Activated CD8-positive, alpha-beta memory T cell treated with anti-CD3 and anti-CD28 coated beads, Interleukin-2, amount 10 ng/mL, durations not matched to agents 7 days and 5 days (primary cell): Measurements from ENCODE around the gene ANO8. TPM values are rescaled to one million over a fixed set of nuclear protein-coding genes. Genes with fewer than 3 reads are reported as not detected.
A peak's percentile ranks its signal among the peaks of the same experiment; 100 is the strongest.

Experiments used
- ATAC-seq: fragments of 150-1000 bp; cut with Tn5 transposase; one replicate; pipeline ENCODE4 v1.10.0; 2021; ENCODE audit warnings: moderate library complexity
- CTCF ChIA-PET: fragments of 350-600 bp; sonication (Branson Sonifier 250); formaldehyde crosslinking; loops from one replicate; lab custom pipeline; 2021; ENCODE audit warnings: antibody characterized with exemption; lab: Charles Lee
- DNase-seq: peaks from one replicate; pipeline ENCODE4 v3.0.0-alpha.2; 2020
- H3K27ac Mint-ChIP-seq: one replicate; pipeline ENCODE4 v1.8.0; 2021; ENCODE audit warnings: mild to moderate bottlenecking, mixed read lengths
- H3K27me3 Mint-ChIP-seq: one replicate; pipeline ENCODE4 v1.8.0; 2021; ENCODE audit warnings: mixed read lengths
- H3K36me3 Mint-ChIP-seq: one replicate; pipeline ENCODE4 v1.8.0; 2021; ENCODE audit warnings: mild to moderate bottlenecking, mixed read lengths
- H3K4me1 Mint-ChIP-seq: one replicate; pipeline ENCODE4 v1.8.0; 2021; ENCODE audit warnings: mixed read lengths
- H3K4me3 Mint-ChIP-seq: one replicate; pipeline ENCODE4 v1.8.0; 2021; ENCODE audit warnings: mild to moderate bottlenecking, moderate library complexity, mixed read lengths
- H3K9me3 Mint-ChIP-seq: one replicate; pipeline ENCODE4 v1.8.0; 2022; ENCODE audit warnings: low read depth, mixed read lengths
- total RNA-seq, 2 experiments: library from RNA; stranded (reverse); gene quantifications; one replicate each; pipeline ENCODE4 v1.2.3, GENCODE V29; 2021

The ANO8 gene
- total RNA-seq, 2 experiments from 2014 or later = 11.0 to 18.7 TPM

- CTCF ChIA-PET = no interaction called here
- no peak overlapping the region for H3K4me3 Mint-ChIP-seq
These were observed 4.2 kb downstream of the ANO8 start for GRCh38 chr19:17330262-17331044.

GRCh38 chr19:17329366-17330261 lies 5.0 kb downstream of the ANO8 start:
- Mint-ChIP-seq H3K9me3 (no peaks in the 10 kb centered on the region), H3K4me3 (no peak overlapping the region), H3K27ac (no peak overlapping the region), H3K27me3 (peaks cover 20% of the 10 kb centered on the region), H3K36me3 (peaks cover 8% of the 10 kb centered on the region), H3K4me1 (peaks cover 18% of the 10 kb centered on the region)
- CTCF ChIA-PET = interaction anchor here (1.0 kb wide), 1 partner anchor 22 kb away, joined by 3 read pairs; no protein-coding TSS in a partner anchor
- DNase-seq (no peak), ATAC-seq (no peak)

More at GRCh38 chr19:17330262-17331044, 4.2 kb downstream of the ANO8 start:
- Mint-ChIP-seq H3K36me3 (peaks cover 8% of the 10 kb centered on the region), H3K9me3 (no peaks in the 10 kb centered on the region), H3K27ac (no peak overlapping the region), H3K27me3 (peaks cover 20% of the 10 kb centered on the region), H3K4me1 (peaks cover 25% of the 10 kb centered on the region)
- ATAC-seq = no peak
- DNase-seq = no peak

- ATAC-seq = peak; percentile 17
- no peak for DNase-seq
- Mint-ChIP-seq H3K36me3 (peaks cover 6% of the 10 kb centered on the region), H3K4me1 (peaks cover 15% of the 10 kb centered on the region), H3K4me3 (no peak overlapping the region), H3K27ac (no peak overlapping the region), H3K27me3 (peaks cover 20% of the 10 kb centered on the region), H3K9me3 (no peaks in the 10 kb centered on the region)
- CTCF ChIA-PET = interaction anchor here (1.0 kb wide), 1 partner anchor 21 kb away, joined by 3 read pairs; no protein-coding TSS in a partner anchor
These were observed 5.9 kb downstream of the ANO8 start for GRCh38 chr19:17328517-17329365.

DNA sequence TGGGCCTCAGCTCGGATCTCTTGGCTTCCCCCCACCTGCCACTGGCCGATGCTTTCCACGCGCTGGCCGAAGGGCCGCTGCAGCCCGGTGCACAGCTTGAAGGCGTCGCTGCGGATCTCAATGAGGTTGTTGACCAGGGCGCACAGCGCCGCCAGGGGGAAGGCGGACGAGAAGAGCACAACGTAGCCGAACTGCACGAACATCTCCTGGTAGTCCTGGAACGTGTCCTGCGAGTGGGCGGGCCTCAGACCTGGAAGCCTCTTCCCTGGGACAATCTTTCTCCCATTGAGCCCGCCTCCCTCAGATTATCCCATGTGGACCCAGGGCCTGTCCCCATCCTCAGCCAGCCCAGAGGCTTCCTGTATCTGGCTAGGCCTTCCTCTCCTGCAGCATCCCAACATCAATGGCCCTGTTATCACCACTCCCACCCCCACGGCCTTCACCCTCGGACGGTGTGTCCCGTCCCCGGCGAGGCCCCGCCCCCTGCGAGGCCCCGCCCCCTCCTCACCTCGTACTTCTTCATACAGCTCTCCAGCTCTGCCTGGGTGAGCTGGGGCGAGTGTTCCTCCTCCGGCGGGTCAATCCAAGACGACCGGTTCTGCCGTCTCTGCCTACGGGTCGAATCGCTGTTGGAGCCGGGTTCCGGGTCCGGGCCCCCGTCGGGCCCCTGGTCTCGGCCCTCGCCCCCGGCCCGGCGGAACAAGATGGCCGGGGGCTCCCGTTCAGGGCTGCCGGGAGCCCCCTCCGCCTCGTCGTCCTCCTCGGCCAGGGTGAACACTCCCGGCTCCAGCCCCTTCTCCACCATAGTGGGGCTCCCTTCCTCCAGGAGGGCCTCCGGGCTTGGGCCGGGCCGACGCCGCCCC lies 6.8 kb downstream of the ANO8 start:
- Mint-ChIP-seq H3K36me3 (peaks cover 3% of the 10 kb centered on the region), H3K27ac (no peak overlapping the region), H3K9me3 (no peaks in the 10 kb centered on the region), H3K27me3 (peaks cover 20% of the 10 kb centered on the region), H3K4me1 (peaks cover 8% of the 10 kb centered on the region), H3K4me3 (peak overlapping the region; percentile 22)
- DNase-seq (no peak), ATAC-seq (peak; percentile 64)
- CTCF ChIA-PET = interaction anchor here (1.0 to 1.6 kb wide), 2 partner anchors 20 to 35 kb away, joined by 3 to 4 read pairs; no protein-coding TSS in a partner anchor

- Mint-ChIP-seq H3K36me3 (peaks cover 4% of the 10 kb centered on the region), H3K9me3 (no peaks in the 10 kb centered on the region), H3K27ac (no peak overlapping the region), H3K27me3 (peaks cover 20% of the 10 kb centered on the region), H3K4me1 (peaks cover 6% of the 10 kb centered on the region), H3K4me3 (no peak overlapping the region)
- no peak for ATAC-seq
- CTCF ChIA-PET = interaction anchor here (1.0 to 1.6 kb wide), 2 partner anchors 35 to 66 kb away, joined by 3 to 4 read pairs; no protein-coding TSS in a partner anchor
- no peak for DNase-seq
These were observed 7.5 kb downstream of the ANO8 start for GRCh38 chr19:17327068-17327653.

DNA sequence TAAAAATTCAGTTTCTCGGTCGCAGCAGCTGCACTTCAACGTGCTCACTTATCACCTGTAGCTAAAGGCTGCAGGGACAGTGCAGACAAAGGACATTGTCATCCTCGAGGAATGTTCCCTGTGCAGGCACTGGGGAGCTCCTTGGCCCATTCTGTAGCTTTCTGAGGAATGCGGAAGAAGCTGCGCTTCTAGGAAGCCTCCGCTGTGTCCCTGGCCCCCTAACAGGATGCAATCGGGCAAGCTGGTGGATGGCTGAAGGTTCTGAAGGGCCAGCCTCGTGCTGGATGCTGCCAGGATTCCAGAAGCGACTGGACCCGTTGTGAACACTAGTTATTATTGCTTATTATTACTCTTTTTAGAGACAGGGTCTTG lies 8.1 kb downstream of the ANO8 start:
- no peak overlapping the region for H3K27ac Mint-ChIP-seq
- peaks cover 20% of the 10 kb centered on the region for H3K27me3 Mint-ChIP-seq
- no peaks in the 10 kb centered on the region for H3K9me3 Mint-ChIP-seq
- ATAC-seq (no peak), DNase-seq (no peak)
- H3K36me3 Mint-ChIP-seq = peaks cover 4% of the 10 kb centered on the region
- H3K4me1 Mint-ChIP-seq = peaks cover 6% of the 10 kb centered on the region
- CTCF ChIA-PET = interaction anchor here (1.0 to 1.6 kb wide), 3 partner anchors 18 to 65 kb away, joined by 3 to 5 read pairs (median 4); partner anchors contain the start of gene DDA1
- H3K4me3 Mint-ChIP-seq = no peak overlapping the region

DNA sequence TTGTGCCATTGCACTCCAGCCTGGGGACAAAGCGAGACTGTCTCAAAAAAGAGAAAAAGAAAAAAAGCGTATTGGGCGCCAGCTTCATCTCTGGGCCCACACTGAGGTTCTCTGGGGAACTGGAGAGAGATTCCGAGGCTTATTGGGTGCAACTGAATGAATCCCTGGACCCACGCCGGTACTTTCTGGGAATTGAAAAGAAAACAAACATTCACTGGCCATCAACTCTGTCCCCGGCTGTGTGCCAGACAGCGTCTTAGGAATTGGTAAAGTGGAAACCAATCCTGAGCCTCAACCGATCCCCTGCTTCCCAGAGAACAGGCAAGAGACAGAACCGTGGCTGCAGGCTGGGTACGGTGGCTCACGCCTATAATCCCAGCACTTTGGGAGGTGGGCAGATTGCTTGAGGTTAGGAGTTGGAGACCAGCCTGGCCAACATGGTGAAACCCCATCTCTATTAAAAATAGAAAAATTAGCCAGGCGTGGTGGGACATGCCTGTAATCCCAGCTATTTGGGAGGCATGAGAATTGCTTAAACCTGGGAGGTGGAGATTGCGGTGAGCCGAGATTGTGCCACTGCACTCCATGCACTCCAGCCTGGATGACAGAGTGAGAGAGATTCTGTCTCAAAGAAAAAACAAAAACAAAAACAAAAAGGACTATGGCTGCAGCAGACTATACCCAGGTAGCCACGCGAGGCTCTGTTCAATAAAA lies 8.6 kb downstream of the ANO8 start:
- H3K4me1 Mint-ChIP-seq = peaks cover 6% of the 10 kb centered on the region
- H3K9me3 Mint-ChIP-seq = no peaks in the 10 kb centered on the region
- ATAC-seq (no peak), DNase-seq (no peak)
- peaks cover 4% of the 10 kb centered on the region for H3K36me3 Mint-ChIP-seq
- CTCF ChIA-PET = interaction anchor here (1.0 to 1.6 kb wide), 3 partner anchors 17 to 65 kb away, joined by 3 to 5 read pairs (median 4); partner anchors contain the start of gene DDA1
- H3K4me3 Mint-ChIP-seq = no peak overlapping the region
- H3K27ac Mint-ChIP-seq = no peak overlapping the region
- H3K27me3 Mint-ChIP-seq = peaks cover 20% of the 10 kb centered on the region

DNA sequence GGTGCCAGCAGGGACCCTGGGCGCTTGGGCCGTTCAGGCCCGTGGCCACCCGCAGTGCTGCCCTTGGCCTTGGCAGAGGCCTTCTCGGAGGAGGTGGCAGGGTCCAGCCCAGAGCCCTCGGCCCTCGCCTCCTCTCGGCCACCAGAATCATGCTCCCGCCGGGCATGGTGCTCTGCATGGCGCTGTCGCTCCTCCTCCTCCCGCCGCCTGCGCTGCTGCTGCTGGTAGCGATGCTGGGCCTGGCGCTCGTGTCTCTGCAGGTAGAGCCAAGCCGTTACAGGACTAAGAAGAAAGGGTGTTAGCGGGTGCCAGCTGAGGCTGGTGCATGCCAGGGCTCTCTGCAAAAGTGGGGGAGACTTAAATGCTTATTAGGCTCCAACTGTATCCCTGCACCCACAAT lies 9.5 kb downstream of the ANO8 start:
- ATAC-seq (no peak), DNase-seq (no peak)
- H3K4me3 Mint-ChIP-seq = no peak overlapping the region
- CTCF ChIA-PET = interaction anchor here (0.7 to 1.5 kb wide), 2 partner anchors 16 to 408 kb away, joined by 3 to 5 read pairs; partner anchors contain the start of gene DDA1
- H3K27me3 Mint-ChIP-seq = peaks cover 14% of the 10 kb centered on the region
- peaks cover 6% of the 10 kb centered on the region for H3K4me1 Mint-ChIP-seq
- no peak overlapping the region for H3K27ac Mint-ChIP-seq
- peaks cover 5% of the 10 kb centered on the region for H3K36me3 Mint-ChIP-seq
- no peaks in the 10 kb centered on the region for H3K9me3 Mint-ChIP-seq

- H3K4me3 Mint-ChIP-seq = no peak overlapping the region
These were observed 10.1 kb downstream of the ANO8 start for GRCh38 chr19:17324357-17325114.

GRCh38 chr19:17323964-17324332 lies 10.7 kb downstream of the ANO8 start:
- Mint-ChIP-seq H3K4me3 (no peak overlapping the region), H3K4me1 (no peaks in the 10 kb centered on the region), H3K27me3 (peaks cover 5% of the 10 kb centered on the region), H3K9me3 (no peaks in the 10 kb centered on the region), H3K27ac (no peak overlapping the region), H3K36me3 (peaks cover 10% of the 10 kb centered on the region)
- no peak for ATAC-seq
- no peak for DNase-seq
- CTCF ChIA-PET = interaction anchor here (0.7 kb wide), 1 partner anchor 65 kb away, joined by 3 read pairs; no protein-coding TSS in a partner anchor

More at GRCh38 chr19:17324357-17325114, 10.1 kb downstream of the ANO8 start:
- CTCF ChIA-PET = interaction anchor here (0.7 kb wide), 1 partner anchor 408 kb away, joined by 3 read pairs; no protein-coding TSS in a partner anchor
- peaks cover 2% of the 10 kb centered on the region for H3K4me1 Mint-ChIP-seq
- peaks cover 8% of the 10 kb centered on the region for H3K27me3 Mint-ChIP-seq
- no peak for ATAC-seq
- no peaks in the 10 kb centered on the region for H3K9me3 Mint-ChIP-seq
- DNase-seq = no peak
- H3K27ac Mint-ChIP-seq = no peak overlapping the region
- peaks cover 10% of the 10 kb centered on the region for H3K36me3 Mint-ChIP-seq
